Subcutaneous preadipocyte (primary cell): ENCODE data around the gene PTGDR2. TPM values are rescaled to one million over a fixed set of nuclear protein-coding genes. Genes with fewer than 3 reads are reported as not detected.

ENCODE experiments used
- total RNA-seq: library from RNA; depleted of rRNA; stranded (reverse); fragments of >200 nt; gene quantifications from 2 replicates; pipeline ENCODE4 v1.2.3, GENCODE V29; 2012

The PTGDR2 gene
- total RNA-seq, result 1.5 and 9.4 TPM in 2 replicates

GRCh38 chr11:60855726-60856633 is at the start of gene PTGDR2:
PTGDR2 (minus strand) TSS chr11:60855950; CDS start chr11:60853722, 2,228 bp downstream.

GRCh38 chr11:60866911-60867870 is 11.4 kb upstream of the PTGDR2 start, which contains the start of gene ZP1:
ZP1 (plus strand) TSS chr11:60867542; CDS start chr11:60867562, 20 bp downstream.

GRCh38 chr11:60841797-60842667 is 13.7 kb downstream of the PTGDR2 start, which contains the start of gene CCDC86:
CCDC86 (plus strand) TSS chr11:60842113; CDS start chr11:60842125, 12 bp downstream.

Other genes starting within 250 kb of the PTGDR2 start
- gene MS4A8, start 156.3 kb downstream of the PTGDR2 start, total RNA-seq, result not detected in 2 replicates
- gene MS4A18, start 131.2 kb downstream of the PTGDR2 start, total RNA-seq, result not detected in 2 replicates
- not detected in 2 replicates for gene MS4A15, start 99.1 kb downstream of the PTGDR2 start, total RNA-seq
- not detected in 2 replicates for gene MS4A10, start 70.6 kb downstream of the PTGDR2 start, total RNA-seq
- 22.0 and 30.5 TPM in 2 replicates for gene CCDC86, start 13.8 kb downstream of the PTGDR2 start, total RNA-seq
- 0.37 and 0.98 TPM in 2 replicates for gene ZP1, start 11.6 kb upstream of the PTGDR2 start, total RNA-seq
- 54.0 and 62.8 TPM in 2 replicates for gene PRPF19, start 50.6 kb upstream of the PTGDR2 start, total RNA-seq
- gene TMEM109, start 58.2 kb upstream of the PTGDR2 start, total RNA-seq, result 36.9 and 39.7 TPM in 2 replicates
- gene TMEM132A, start 68.5 kb upstream of the PTGDR2 start, total RNA-seq, result 5.9 and 6.6 TPM in 2 replicates
- gene SLC15A3, start 96.2 kb upstream of the PTGDR2 start, total RNA-seq, result 4.5 and 8.1 TPM in 2 replicates
- gene CD6, start 115.7 kb upstream of the PTGDR2 start, total RNA-seq, result not detected in 2 replicates
- not detected in 2 replicates for gene CD5, start 246.5 kb upstream of the PTGDR2 start, total RNA-seq